ENCODE data around the gene NBPF20. TPM values are rescaled to one million over a fixed set of nuclear protein-coding genes. Genes with fewer than 3 reads are reported as not detected.
"Not testable (repeated sequence)": the region's sequence is repeated elsewhere in the genome, so short reads cannot be mapped to it uniquely, and the experiment has no call there.

The NBPF20 gene
- polyA plus RNA-seq, 4 donors: 0.45 to 4.1 (median 0.81) TPM

GRCh38 chr1:145400701-145401100 is 24.7 kb downstream of the NBPF20 start:
- FAIRE-seq; H3K9me3 ChIP-seq (ENCODE audit: control insufficient read depth in 2 of 2, insufficient read depth in 1 of 2, low read depth in 1 of 2, low read length in 1 of 2); H3K27me3 ChIP-seq (ENCODE audit: control insufficient read depth in 3 of 3, insufficient read depth in 3 of 3, low read length in 3 of 3); H3K4me1 ChIP-seq (ENCODE audit: control insufficient read depth in 3 of 3, insufficient read depth in 2 of 3, low read depth in 1 of 3, low read length in 2 of 3); DNase-seq; H3K4me3 ChIP-seq (ENCODE audit: low read depth in 1 of 3, low read length in 3 of 3); H3K36me3 ChIP-seq (ENCODE audit: control insufficient read depth in 3 of 3, insufficient read depth in 2 of 3, low read depth in 1 of 3, low read length in 3 of 3); H3K27ac ChIP-seq (ENCODE audit: low read depth in 1 of 3, low read length in 2 of 3): not testable (repeated sequence)
- 95 to 96% (median 95%) methylated on average over 6 of the region's 6 CpGs for WGBS, 3 donors

Other genes starting within 250 kb of the NBPF20 start
- gene PPIAL4D, start 183.4 kb downstream of the NBPF20 start, polyA plus RNA-seq: not detected
- gene GPR89A, start 182.4 kb upstream of the NBPF20 start, polyA plus RNA-seq: 10 to 100 TPM; 16.5 to 47.0 (median 22.7) TPM

Measured in small intestine (tissue), 7 donors.